DND-41 (cell line): ENCODE results near the gene LRRC59.

ENCODE experiments used
- EZH2 ChIP-seq: IDR thresholded peaks from 3 replicates; pipeline ENCODE4 v1.6.1; 2012; ENCODE audit warnings: borderline replicate concordance, low read depth, mild to moderate bottlenecking, moderate library complexity, low read length, inconsistent platforms; ENCODE audit not compliant: severe bottlenecking
- TF ChIP-seq, protein P1 (sequence below): IDR thresholded peaks from 2 replicates; pipeline ENCODE4 v1.5.1; 2012; ENCODE audit warnings: borderline replicate concordance, low read length, moderate library complexity, mild to moderate bottlenecking; ENCODE audit not compliant: poor library complexity, severe bottlenecking; ENCODE audit errors: extremely low read depth

DNA sequence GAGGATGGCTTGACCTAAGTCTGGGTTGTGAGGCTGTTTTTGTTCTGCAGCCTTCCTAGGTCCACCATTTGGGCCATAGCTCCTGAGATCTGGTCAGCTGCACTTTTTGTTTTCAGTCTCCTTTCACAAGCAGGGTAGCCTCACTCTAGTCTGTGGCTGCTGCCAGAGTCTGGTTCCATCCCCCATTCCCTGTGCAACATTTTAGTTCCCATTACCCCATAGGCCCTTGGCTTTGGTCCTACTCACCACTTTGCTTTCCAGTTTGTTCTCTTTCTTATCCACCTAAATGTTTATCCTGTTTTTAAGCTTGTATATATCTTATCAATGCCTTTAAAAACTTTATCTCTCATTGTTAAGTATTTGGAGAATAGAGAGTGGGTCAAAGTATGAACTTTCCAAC is 57.9 kb downstream of the LRRC59 start:
- TF ChIP-seq, protein P1, sequence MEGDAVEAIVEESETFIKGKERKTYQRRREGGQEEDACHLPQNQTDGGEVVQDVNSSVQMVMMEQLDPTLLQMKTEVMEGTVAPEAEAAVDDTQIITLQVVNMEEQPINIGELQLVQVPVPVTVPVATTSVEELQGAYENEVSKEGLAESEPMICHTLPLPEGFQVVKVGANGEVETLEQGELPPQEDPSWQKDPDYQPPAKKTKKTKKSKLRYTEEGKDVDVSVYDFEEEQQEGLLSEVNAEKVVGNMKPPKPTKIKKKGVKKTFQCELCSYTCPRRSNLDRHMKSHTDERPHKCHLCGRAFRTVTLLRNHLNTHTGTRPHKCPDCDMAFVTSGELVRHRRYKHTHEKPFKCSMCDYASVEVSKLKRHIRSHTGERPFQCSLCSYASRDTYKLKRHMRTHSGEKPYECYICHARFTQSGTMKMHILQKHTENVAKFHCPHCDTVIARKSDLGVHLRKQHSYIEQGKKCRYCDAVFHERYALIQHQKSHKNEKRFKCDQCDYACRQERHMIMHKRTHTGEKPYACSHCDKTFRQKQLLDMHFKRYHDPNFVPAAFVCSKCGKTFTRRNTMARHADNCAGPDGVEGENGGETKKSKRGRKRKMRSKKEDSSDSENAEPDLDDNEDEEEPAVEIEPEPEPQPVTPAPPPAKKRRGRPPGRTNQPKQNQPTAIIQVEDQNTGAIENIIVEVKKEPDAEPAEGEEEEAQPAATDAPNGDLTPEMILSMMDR: no peak
- no peak for TF ChIP-seq EZH2
